Thyroid gland (tissue), 4 donors: ENCODE results near the gene GPBP1L1.

Experiments used
- POLR2A ChIP-seq, 2 donors: fragments of 450-650 bp; IDR thresholded peaks; one replicate each; pipeline ENCODE4 v1.6.1; 2017; ENCODE audit warnings: antibody characterized with exemption in 2 of 2, mild to moderate bottlenecking in 2 of 2, moderate library complexity in 1 of 2
- TF ChIP-seq, protein P1 (sequence below), 6 experiments: fragments of 200-600 bp in 3 of 6; fragments of 450-650 bp in 3 of 6; sonication (generic) in 3 of 6; IDR thresholded peaks; one replicate each; pipeline ENCODE4 v1.5.1; 2016 to 2019; ENCODE audit warnings: antibody characterized with exemption in 6 of 6, mild to moderate bottlenecking in 2 of 6, inconsistent platforms in 1 of 6, moderate library complexity in 1 of 6

DNA sequence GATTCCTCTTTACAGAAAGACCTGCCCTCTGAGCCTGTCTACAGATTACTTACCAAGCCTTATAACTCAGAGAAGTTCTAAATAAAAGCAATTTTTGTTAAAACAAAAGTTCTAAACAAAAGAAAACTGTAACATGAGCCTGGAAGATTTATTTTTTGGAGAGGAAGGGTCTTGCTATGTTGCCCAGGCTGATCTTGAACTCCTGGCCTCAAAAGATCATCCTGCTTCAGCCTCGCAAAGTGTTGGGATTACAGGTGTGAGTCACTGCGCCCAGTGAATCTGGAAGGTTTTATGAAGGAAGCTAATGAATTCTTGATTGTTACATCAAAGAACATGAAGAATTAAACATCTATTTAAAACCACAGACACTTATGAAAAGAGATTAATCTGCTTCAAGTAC is 27.1 kb downstream of the GPBP1L1 start:
- TF ChIP-seq, protein P1, sequence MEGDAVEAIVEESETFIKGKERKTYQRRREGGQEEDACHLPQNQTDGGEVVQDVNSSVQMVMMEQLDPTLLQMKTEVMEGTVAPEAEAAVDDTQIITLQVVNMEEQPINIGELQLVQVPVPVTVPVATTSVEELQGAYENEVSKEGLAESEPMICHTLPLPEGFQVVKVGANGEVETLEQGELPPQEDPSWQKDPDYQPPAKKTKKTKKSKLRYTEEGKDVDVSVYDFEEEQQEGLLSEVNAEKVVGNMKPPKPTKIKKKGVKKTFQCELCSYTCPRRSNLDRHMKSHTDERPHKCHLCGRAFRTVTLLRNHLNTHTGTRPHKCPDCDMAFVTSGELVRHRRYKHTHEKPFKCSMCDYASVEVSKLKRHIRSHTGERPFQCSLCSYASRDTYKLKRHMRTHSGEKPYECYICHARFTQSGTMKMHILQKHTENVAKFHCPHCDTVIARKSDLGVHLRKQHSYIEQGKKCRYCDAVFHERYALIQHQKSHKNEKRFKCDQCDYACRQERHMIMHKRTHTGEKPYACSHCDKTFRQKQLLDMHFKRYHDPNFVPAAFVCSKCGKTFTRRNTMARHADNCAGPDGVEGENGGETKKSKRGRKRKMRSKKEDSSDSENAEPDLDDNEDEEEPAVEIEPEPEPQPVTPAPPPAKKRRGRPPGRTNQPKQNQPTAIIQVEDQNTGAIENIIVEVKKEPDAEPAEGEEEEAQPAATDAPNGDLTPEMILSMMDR (IDR thresholded peaks at IDR 0.05) = no peak
- no peak for TF ChIP-seq POLR2A (IDR thresholded peaks at IDR 0.05)
